A549 (cell line): ENCODE measurements around the gene SPCS3.

ENCODE experiments used
- BHLHE40 ChIP-seq: IDR thresholded peaks from 2 replicates; pipeline ENCODE4 v1.6.1; 2012; ENCODE audit warnings: low read depth, low read length, inconsistent platforms
- CTCF ChIP-seq: fragments of >200 bp; sonication (Bioruptor Twin); formaldehyde crosslinking; IDR thresholded peaks from 3 replicates; pipeline ENCODE4 v1.5.1; 2016
- EP300 ChIP-seq, 2 experiments: fragments of >200 bp; sonication (Bioruptor Twin); formaldehyde crosslinking; IDR thresholded peaks; 2 replicates in 1 of 2; 3 replicates in 1 of 2; pipeline ENCODE4 v1.6.1; 2016 to 2017
- TP53 ChIP-seq: fragments of 250-450 bp; sonication (Bioruptor Pico); IDR thresholded peaks from 2 replicates; pipeline ENCODE4 v1.5.0; 2021; ENCODE audit warnings: mild to moderate bottlenecking, moderate library complexity

- TF ChIP-seq BHLHE40 (no peak), CTCF (no peak), EP300 (IDR thresholded peaks at IDR 0.05) (no peak), TP53 (CRISPR knock-in tag) (no peak)
Observed at GRCh38 chr4:176363072-176363471, 43.3 kb downstream of the SPCS3 start.
